Osteocyte (in vitro differentiated cells): ENCODE data around the gene WWTR1. TPM values are rescaled to one million over a fixed set of nuclear protein-coding genes. Genes with fewer than 3 reads are reported as not detected.
A peak's percentile ranks its signal among the peaks of the same experiment; 100 is the strongest.

Experiments
- DNase-seq: peaks from one replicate; pipeline ENCODE4 v3.0.0; 2021; ENCODE audit warnings: mixed read lengths; ENCODE audit not compliant: unreplicated experiment; ENCODE audit errors: extremely low spot score
- H3K27ac Mint-ChIP-seq: one replicate; pipeline ENCODE4 v1.8.0; 2021; ENCODE audit warnings: mild to moderate bottlenecking, mixed read lengths; ENCODE audit not compliant: unreplicated experiment
- H3K27me3 Mint-ChIP-seq: one replicate; pipeline ENCODE4 v1.8.0; 2021; ENCODE audit warnings: mixed read lengths; ENCODE audit not compliant: unreplicated experiment
- H3K36me3 Mint-ChIP-seq: one replicate; pipeline ENCODE4 v1.8.0; 2021; ENCODE audit warnings: mixed read lengths; ENCODE audit not compliant: unreplicated experiment
- H3K4me1 Mint-ChIP-seq: one replicate; pipeline ENCODE4 v1.8.0; 2021; ENCODE audit warnings: mixed read lengths; ENCODE audit not compliant: unreplicated experiment
- H3K4me3 Mint-ChIP-seq: one replicate; pipeline ENCODE4 v1.8.0; 2021; ENCODE audit warnings: mild to moderate bottlenecking, moderate library complexity, mixed read lengths; ENCODE audit not compliant: unreplicated experiment
- H3K9me3 Mint-ChIP-seq: one replicate; pipeline ENCODE4 v1.8.0; 2021; ENCODE audit warnings: mixed read lengths; ENCODE audit not compliant: unreplicated experiment
- total RNA-seq: library from RNA; stranded (reverse); gene quantifications from 2 replicates; pipeline ENCODE4 v1.2.1, GENCODE V29; 2021
- TF ChIP-seq, protein P1 (sequence below): fragments of 200-600 bp; sonication (generic); IDR thresholded peaks from 2 replicates; pipeline ENCODE4 v1.5.0; 2021; ENCODE audit warnings: antibody characterized with exemption, mild to moderate bottlenecking, moderate library complexity

The WWTR1 gene
- total RNA-seq, 1 donor from 2014 or later = 120 TPM

- H3K27ac Mint-ChIP-seq = no peak overlapping the region
- no peaks in the 10 kb centered on the region for H3K27me3 Mint-ChIP-seq
- TF ChIP-seq, protein P1, sequence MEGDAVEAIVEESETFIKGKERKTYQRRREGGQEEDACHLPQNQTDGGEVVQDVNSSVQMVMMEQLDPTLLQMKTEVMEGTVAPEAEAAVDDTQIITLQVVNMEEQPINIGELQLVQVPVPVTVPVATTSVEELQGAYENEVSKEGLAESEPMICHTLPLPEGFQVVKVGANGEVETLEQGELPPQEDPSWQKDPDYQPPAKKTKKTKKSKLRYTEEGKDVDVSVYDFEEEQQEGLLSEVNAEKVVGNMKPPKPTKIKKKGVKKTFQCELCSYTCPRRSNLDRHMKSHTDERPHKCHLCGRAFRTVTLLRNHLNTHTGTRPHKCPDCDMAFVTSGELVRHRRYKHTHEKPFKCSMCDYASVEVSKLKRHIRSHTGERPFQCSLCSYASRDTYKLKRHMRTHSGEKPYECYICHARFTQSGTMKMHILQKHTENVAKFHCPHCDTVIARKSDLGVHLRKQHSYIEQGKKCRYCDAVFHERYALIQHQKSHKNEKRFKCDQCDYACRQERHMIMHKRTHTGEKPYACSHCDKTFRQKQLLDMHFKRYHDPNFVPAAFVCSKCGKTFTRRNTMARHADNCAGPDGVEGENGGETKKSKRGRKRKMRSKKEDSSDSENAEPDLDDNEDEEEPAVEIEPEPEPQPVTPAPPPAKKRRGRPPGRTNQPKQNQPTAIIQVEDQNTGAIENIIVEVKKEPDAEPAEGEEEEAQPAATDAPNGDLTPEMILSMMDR = no peak
- H3K36me3 Mint-ChIP-seq = no peaks in the 10 kb centered on the region
- no peak for DNase-seq
- no peak overlapping the region for H3K4me3 Mint-ChIP-seq
- H3K4me1 Mint-ChIP-seq = peaks cover 33% of the 10 kb centered on the region
- no peaks in the 10 kb centered on the region for H3K9me3 Mint-ChIP-seq
Observed at GRCh38 chr3:149510480-149510879, 147.3 kb downstream of the WWTR1 start.

- Mint-ChIP-seq H3K4me3 (no peak overlapping the region), H3K27me3 (no peaks in the 10 kb centered on the region), H3K27ac (no peak overlapping the region), H3K36me3 (no peaks in the 10 kb centered on the region), H3K9me3 (no peaks in the 10 kb centered on the region), H3K4me1 (peaks cover 33% of the 10 kb centered on the region)
- TF ChIP-seq, protein P1 = no peak
- DNase-seq = no peak
Observed at GRCh38 chr3:149509526-149509925, 148.3 kb downstream of the WWTR1 start.

DNA sequence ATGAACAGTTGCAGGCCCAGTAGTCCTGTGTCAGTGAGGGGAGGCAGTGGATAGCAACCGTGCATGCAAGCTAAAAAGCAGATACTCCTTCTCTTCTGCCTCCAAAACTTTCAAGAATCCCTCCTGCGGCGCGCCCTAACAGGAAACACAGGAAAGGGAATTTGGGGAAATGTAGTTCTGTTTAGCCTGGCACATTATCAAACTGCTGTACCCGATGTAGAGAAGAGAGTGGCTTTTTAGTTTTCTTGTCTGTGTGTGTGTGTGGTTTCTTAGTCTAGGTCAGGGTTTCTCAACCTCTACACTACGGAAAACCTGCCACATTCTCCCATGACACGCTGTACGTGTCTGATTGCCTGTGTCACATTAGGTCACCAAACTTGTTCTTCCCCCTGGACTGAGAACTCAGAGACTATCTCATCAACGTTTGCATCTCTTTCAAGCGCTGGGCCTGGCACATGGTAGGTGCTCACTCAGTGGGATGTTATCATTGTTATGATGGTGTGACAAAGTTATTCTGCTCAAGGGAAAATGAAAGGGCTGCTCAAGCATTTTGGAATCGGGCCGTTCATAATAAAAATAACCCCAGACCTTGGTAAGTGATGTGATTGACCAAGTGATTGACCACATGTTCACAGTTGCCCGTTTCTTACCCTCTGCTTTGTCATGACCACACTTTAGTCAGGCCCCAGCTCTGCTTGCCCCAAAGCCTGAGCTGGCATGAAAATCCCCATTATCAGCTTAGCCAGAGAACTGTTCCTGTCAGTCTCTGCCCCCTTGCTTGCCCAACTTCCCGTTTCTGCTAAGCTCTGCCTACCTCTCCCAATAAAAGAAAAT, 150.1 kb downstream of the WWTR1 start:
- H3K27me3 Mint-ChIP-seq = no peaks in the 10 kb centered on the region
- H3K36me3 Mint-ChIP-seq = no peaks in the 10 kb centered on the region
- H3K27ac Mint-ChIP-seq = peak overlapping the region; percentile 74
- no peaks in the 10 kb centered on the region for H3K9me3 Mint-ChIP-seq
- no peak for DNase-seq
- H3K4me1 Mint-ChIP-seq = peaks cover 35% of the 10 kb centered on the region
- TF ChIP-seq, protein P1 = no peak
- H3K4me3 Mint-ChIP-seq = peak overlapping the region; percentile 29

GRCh38 chr3:149506965-149507364, 150.9 kb downstream of the WWTR1 start:
- no peaks in the 10 kb centered on the region for H3K27me3 Mint-ChIP-seq
- no peak for DNase-seq
- TF ChIP-seq, protein P1 = no peak
- no peaks in the 10 kb centered on the region for H3K9me3 Mint-ChIP-seq
- H3K27ac Mint-ChIP-seq = peak overlapping the region; percentile 74
- peaks cover 31% of the 10 kb centered on the region for H3K4me1 Mint-ChIP-seq
- no peak overlapping the region for H3K4me3 Mint-ChIP-seq
- H3K36me3 Mint-ChIP-seq = no peaks in the 10 kb centered on the region

- Mint-ChIP-seq H3K4me3 (no peak overlapping the region), H3K27ac (peak overlapping the region; percentile 74), H3K4me1 (peaks cover 35% of the 10 kb centered on the region)
Observed at GRCh38 chr3:149506540-149506939, 151.3 kb downstream of the WWTR1 start.

More at GRCh38 chr3:149506540-149506939, 151.3 kb downstream of the WWTR1 start:
- no peak for DNase-seq
- Mint-ChIP-seq H3K27me3 (no peaks in the 10 kb centered on the region), H3K36me3 (no peaks in the 10 kb centered on the region), H3K9me3 (no peaks in the 10 kb centered on the region)
- TF ChIP-seq, protein P1 = no peak
